MM.1S (cell line): ENCODE data around the gene CFAP107.

ENCODE experiments used
- DNase-seq: peaks from one replicate; pipeline ENCODE4 v3.0.0-alpha.2; 2015
- H2AFZ ChIP-seq: fragments of 300-600 bp; sonication (generic); 2 replicates; pipeline ENCODE4 v1.6.0; 2016; ENCODE audit warnings: antibody characterized with exemption, low read length
- H3F3A ChIP-seq: fragments of 300-600 bp; sonication (generic); 2 replicates; pipeline ENCODE4 v1.6.1; 2016; ENCODE audit warnings: mild to moderate bottlenecking, antibody characterized with exemption, low read length, moderate library complexity, mixed read lengths; ENCODE audit not compliant: insufficient read depth
- H3K27ac ChIP-seq: fragments of 300-600 bp; sonication (generic); 2 replicates; pipeline ENCODE4 v1.5.1; 2016; ENCODE audit warnings: mild to moderate bottlenecking, low read length
- H3K27me3 ChIP-seq: fragments of 300-600 bp; sonication (generic); replicated peaks from 2 replicates; pipeline ENCODE4 v1.6.0; 2016; ENCODE audit warnings: low read length; ENCODE audit not compliant: insufficient read depth
- H3K36me3 ChIP-seq: fragments of 300-600 bp; sonication (generic); replicated peaks from 2 replicates; pipeline ENCODE4 v1.6.1; 2016; ENCODE audit warnings: mild to moderate bottlenecking, low read length, mixed read lengths; ENCODE audit not compliant: insufficient read depth
- H3K4me1 ChIP-seq: fragments of 300-600 bp; sonication (generic); 2 replicates; pipeline ENCODE4 v1.6.1; 2016; ENCODE audit warnings: low read length, mixed read lengths
- H3K4me2 ChIP-seq: fragments of 300-600 bp; sonication (generic); 2 replicates; pipeline ENCODE4 v1.6.0; 2016; ENCODE audit warnings: low read depth, low read length
- H3K4me3 ChIP-seq: fragments of 300-600 bp; sonication (generic); 2 replicates; pipeline ENCODE4 v1.5.1; 2016; ENCODE audit warnings: low read length, mixed read lengths
- H3K79me2 ChIP-seq: fragments of 300-600 bp; sonication (generic); 2 replicates; pipeline ENCODE4 v1.6.1; 2016; ENCODE audit warnings: mixed run types, low read length, mixed read lengths
- H3K9ac ChIP-seq: fragments of 300-600 bp; sonication (generic); 2 replicates; pipeline ENCODE4 v1.6.1; 2016; ENCODE audit warnings: low read length, mixed read lengths
- H3K9me2 ChIP-seq: fragments of 300-600 bp; sonication (generic); replicated peaks from 2 replicates; pipeline ENCODE4 v1.6.1; 2016; ENCODE audit warnings: mild to moderate bottlenecking, low read length, mixed read lengths; ENCODE audit not compliant: insufficient read depth
- H3K9me3 ChIP-seq: fragments of 300-600 bp; sonication (generic); replicated peaks from 2 replicates; pipeline ENCODE4 v1.6.1; 2016; ENCODE audit warnings: mild to moderate bottlenecking, low read length, mixed read lengths; ENCODE audit not compliant: insufficient read depth
- H4K20me1 ChIP-seq: fragments of 300-600 bp; sonication (generic); 2 replicates; pipeline ENCODE4 v1.6.1; 2016; ENCODE audit warnings: mild to moderate bottlenecking, low read length, moderate library complexity, mixed read lengths; ENCODE audit not compliant: insufficient read depth
- EZH2 ChIP-seq: fragments of 300-600 bp; sonication (generic); optimal IDR thresholded peaks from 2 replicates; pipeline ENCODE3; 2017; ENCODE audit warnings: low read depth, mild to moderate bottlenecking, antibody characterized with exemption, low read length, mixed read lengths
- EZH2phosphoT487 ChIP-seq: fragments of 300-600 bp; sonication (generic); IDR thresholded peaks from 2 replicates; pipeline ENCODE4 v1.6.1; 2018; ENCODE audit warnings: antibody characterized with exemption, low read length
- TF ChIP-seq, protein P1 (sequence below): fragments of 300-600 bp; sonication (generic); IDR thresholded peaks from 2 replicates; pipeline ENCODE4 v1.5.1; 2016; ENCODE audit warnings: antibody characterized with exemption, low read length, mixed read lengths

Gene CFAP107

GRCh38 chr1:12770620-12771019 lies 24.6 kb downstream of the CFAP107 start:
- TF ChIP-seq EZH2phosphoT487 (no peak), EZH2 (no peak)
- TF ChIP-seq, protein P1, sequence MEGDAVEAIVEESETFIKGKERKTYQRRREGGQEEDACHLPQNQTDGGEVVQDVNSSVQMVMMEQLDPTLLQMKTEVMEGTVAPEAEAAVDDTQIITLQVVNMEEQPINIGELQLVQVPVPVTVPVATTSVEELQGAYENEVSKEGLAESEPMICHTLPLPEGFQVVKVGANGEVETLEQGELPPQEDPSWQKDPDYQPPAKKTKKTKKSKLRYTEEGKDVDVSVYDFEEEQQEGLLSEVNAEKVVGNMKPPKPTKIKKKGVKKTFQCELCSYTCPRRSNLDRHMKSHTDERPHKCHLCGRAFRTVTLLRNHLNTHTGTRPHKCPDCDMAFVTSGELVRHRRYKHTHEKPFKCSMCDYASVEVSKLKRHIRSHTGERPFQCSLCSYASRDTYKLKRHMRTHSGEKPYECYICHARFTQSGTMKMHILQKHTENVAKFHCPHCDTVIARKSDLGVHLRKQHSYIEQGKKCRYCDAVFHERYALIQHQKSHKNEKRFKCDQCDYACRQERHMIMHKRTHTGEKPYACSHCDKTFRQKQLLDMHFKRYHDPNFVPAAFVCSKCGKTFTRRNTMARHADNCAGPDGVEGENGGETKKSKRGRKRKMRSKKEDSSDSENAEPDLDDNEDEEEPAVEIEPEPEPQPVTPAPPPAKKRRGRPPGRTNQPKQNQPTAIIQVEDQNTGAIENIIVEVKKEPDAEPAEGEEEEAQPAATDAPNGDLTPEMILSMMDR: no peak
- no peaks in the 10 kb centered on the region for H4K20me1 ChIP-seq
- no peaks in the 10 kb centered on the region for H3F3A ChIP-seq
- no peak overlapping the region for H3K4me3 ChIP-seq
- H2AFZ ChIP-seq: no peak overlapping the region
- no peak overlapping the region for H3K9ac ChIP-seq
- no peaks in the 10 kb centered on the region for H3K4me1 ChIP-seq
- no peak overlapping the region for H3K4me2 ChIP-seq
- no peaks in the 10 kb centered on the region for H3K9me2 ChIP-seq
- H3K36me3 ChIP-seq: no peaks in the 10 kb centered on the region
- no peaks in the 10 kb centered on the region for H3K79me2 ChIP-seq
- H3K27ac ChIP-seq: no peak overlapping the region
- peaks cover 18% of the 10 kb centered on the region for H3K27me3 ChIP-seq
- no peak for DNase-seq
- H3K9me3 ChIP-seq: no peaks in the 10 kb centered on the region

DNA sequence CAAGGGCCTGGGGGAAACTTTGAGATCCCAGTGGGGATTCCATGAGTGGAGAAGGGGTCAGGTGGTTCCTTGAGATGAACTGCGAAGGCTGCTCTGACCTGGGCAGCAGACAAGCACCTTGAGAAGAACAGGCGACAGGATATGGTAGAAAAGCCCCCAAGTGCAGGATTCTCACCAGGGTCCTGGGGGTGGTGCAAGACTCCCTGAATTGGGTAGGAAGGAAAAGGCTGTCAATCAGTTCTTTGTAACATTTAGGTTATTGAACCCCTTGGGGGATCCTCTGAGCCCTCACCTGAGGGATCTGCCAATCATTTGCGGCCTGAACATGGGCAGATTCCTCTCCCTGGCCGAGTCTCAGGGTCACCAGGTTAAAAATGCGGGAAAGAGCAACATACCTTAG lies 25.2 kb downstream of the CFAP107 start:
- no peaks in the 10 kb centered on the region for H3K79me2 ChIP-seq

GRCh38 chr1:12772520-12772919 lies 26.5 kb downstream of the CFAP107 start:
- no peak for TF ChIP-seq EZH2phosphoT487
- no peak for TF ChIP-seq EZH2
- no peaks in the 10 kb centered on the region for H4K20me1 ChIP-seq
- H3K4me2 ChIP-seq: no peak overlapping the region
- H3K36me3 ChIP-seq: no peaks in the 10 kb centered on the region
- peaks cover 9% of the 10 kb centered on the region for H3K27me3 ChIP-seq
- no peak for DNase-seq
- no peak overlapping the region for H2AFZ ChIP-seq
- H3K27ac ChIP-seq: no peak overlapping the region
- no peaks in the 10 kb centered on the region for H3K4me1 ChIP-seq
- H3K9me2 ChIP-seq: no peaks in the 10 kb centered on the region
- no peak overlapping the region for H3K4me3 ChIP-seq
- no peaks in the 10 kb centered on the region for H3F3A ChIP-seq
- no peaks in the 10 kb centered on the region for H3K79me2 ChIP-seq
- H3K9me3 ChIP-seq: no peaks in the 10 kb centered on the region
- H3K9ac ChIP-seq: no peak overlapping the region

More for the DNA sequence above, 25.2 kb downstream of the CFAP107 start:
- Histone ChIP-seq H3K4me2 (no peak overlapping the region), H3K9me3 (no peaks in the 10 kb centered on the region), H3K9me2 (no peaks in the 10 kb centered on the region), H3K27ac (no peak overlapping the region), H3F3A (no peaks in the 10 kb centered on the region), H3K4me3 (no peak overlapping the region), H3K9ac (no peak overlapping the region), H3K36me3 (no peaks in the 10 kb centered on the region), H3K27me3 (peaks cover 14% of the 10 kb centered on the region), H4K20me1 (no peaks in the 10 kb centered on the region), H2AFZ (no peak overlapping the region), H3K4me1 (no peaks in the 10 kb centered on the region)
- no peak for DNase-seq
- TF ChIP-seq EZH2 (no peak), EZH2phosphoT487 (no peak)
- TF ChIP-seq, protein P1: no peak

- H3K4me1 ChIP-seq: no peaks in the 10 kb centered on the region
- no peak within 1 kb of the TSS for H3K9ac ChIP-seq
- no peak for DNase-seq
- H3F3A ChIP-seq: no peaks in the 10 kb centered on the region
- no peak within 1 kb of the TSS for H3K4me3 ChIP-seq
- H3K9me3 ChIP-seq: no peaks in the 10 kb centered on the region
- H4K20me1 ChIP-seq: no peaks in the 10 kb centered on the region
- H2AFZ ChIP-seq: no peak within 1 kb of the TSS
- peaks cover 9% of the 10 kb centered on the region for H3K27me3 ChIP-seq
- H3K9me2 ChIP-seq: no peaks in the 10 kb centered on the region
- H3K4me2 ChIP-seq: no peak within 1 kb of the TSS
- TF ChIP-seq EZH2 (no peak), EZH2phosphoT487 (no peak)
- TF ChIP-seq, protein P1: no peak
- H3K79me2 ChIP-seq: no peaks in the 10 kb centered on the region
- H3K36me3 ChIP-seq: no peaks in the 10 kb centered on the region
- no peak within 1 kb of the TSS for H3K27ac ChIP-seq
These were observed 27.4 kb downstream of the CFAP107 start, which contains the start of gene PRAMEF12 for GRCh38 chr1:12773438-12773837. PRAMEF12 (plus strand) TSS chr1:12773738; CDS start chr1:12774868, 1,130 bp downstream.
